ENCODE data around the gene CNOT9.

CNOT9 gene

GRCh38 chr2:218529990-218530389, 38.6 kb upstream of the CNOT9 start:
- no peaks in the 10 kb centered on the region for H3K27me3 ChIP-seq (ENCODE audit: insufficient read depth, low read length, poor library complexity, severe bottlenecking)
- no peaks in the 10 kb centered on the region for H3K79me2 ChIP-seq (ENCODE audit: insufficient read depth, low read length)
- no peak overlapping the region for H2AFZ ChIP-seq (ENCODE audit: low read length)
- H3F3A ChIP-seq (ENCODE audit: low read depth): no peaks in the 10 kb centered on the region
- TF ChIP-seq EZH2phosphoT487 (IDR thresholded peaks at IDR 0.05; ENCODE audit: borderline replicate concordance) (no peak), CTCF (conservative IDR thresholded peaks at IDR 0.05; ENCODE audit: low read length) (no peak)
- H3K4me1 ChIP-seq (ENCODE audit: insufficient read depth, low read length, poor library complexity, severe bottlenecking): no peaks in the 10 kb centered on the region
- H3K36me3 ChIP-seq (ENCODE audit: insufficient read depth, low read length): peaks cover 91% of the 10 kb centered on the region
- H4K20me1 ChIP-seq (ENCODE audit: insufficient read depth, low read length, poor library complexity, severe bottlenecking): no peaks in the 10 kb centered on the region
- no peak overlapping the region for H3K4me2 ChIP-seq (ENCODE audit: low read depth, low read length, poor library complexity, severe bottlenecking)
- H3K9me3 ChIP-seq (ENCODE audit: insufficient read depth, low read depth, low read length): no peaks in the 10 kb centered on the region
- H3K9me2 ChIP-seq (replicated peaks; ENCODE audit: low read depth, low read length): no peaks in the 10 kb centered on the region
- H3K4me3 ChIP-seq (ENCODE audit: low read length, poor library complexity, severe bottlenecking): no peak overlapping the region
- no peak overlapping the region for H3K9ac ChIP-seq (ENCODE audit: low read depth, low read length, poor library complexity, severe bottlenecking)

DNA sequence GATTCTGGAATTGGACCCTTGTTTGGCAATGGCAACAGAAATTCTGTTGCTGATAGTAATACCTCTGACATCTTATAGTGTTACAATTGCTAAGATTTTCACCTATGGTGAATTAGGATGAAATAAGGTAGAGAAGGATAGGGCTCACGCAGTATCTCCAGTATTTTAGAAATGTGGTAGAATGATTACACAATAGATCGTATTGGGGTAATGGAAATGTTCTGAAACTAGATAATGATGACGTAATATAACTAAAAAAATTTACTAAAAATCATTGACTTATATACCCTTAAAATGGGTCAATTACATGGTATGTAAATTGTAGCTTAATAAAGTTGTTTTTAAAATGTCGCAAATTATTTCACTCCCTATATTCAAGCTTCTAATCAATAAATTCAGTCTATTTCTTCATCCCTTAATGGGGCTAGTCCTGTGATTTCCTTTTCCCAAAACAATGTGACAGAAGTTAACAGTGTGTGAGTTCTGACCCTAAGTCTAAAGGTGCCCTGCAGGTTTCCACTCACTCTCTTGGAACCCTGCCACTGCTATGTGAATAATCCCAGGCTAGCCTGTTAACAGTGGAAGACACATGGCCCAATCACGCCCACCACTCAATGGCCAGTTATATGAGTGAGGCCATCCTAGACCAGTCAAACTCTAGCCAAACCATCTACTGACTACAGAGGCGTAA, 31.7 kb upstream of the CNOT9 start:
- Histone ChIP-seq H3K4me2 (ENCODE audit: low read depth, low read length, poor library complexity, severe bottlenecking) (no peak overlapping the region), H3K36me3 (ENCODE audit: insufficient read depth, low read length) (peaks cover 91% of the 10 kb centered on the region; the same call in 1 of the 2 replicates), H3K27me3 (ENCODE audit: insufficient read depth, low read length, poor library complexity, severe bottlenecking) (no peaks in the 10 kb centered on the region), H3K79me2 (ENCODE audit: insufficient read depth, low read length) (no peaks in the 10 kb centered on the region), H3K4me3 (ENCODE audit: low read length, poor library complexity, severe bottlenecking) (no peak overlapping the region), H3F3A (ENCODE audit: low read depth) (no peaks in the 10 kb centered on the region), H3K9ac (ENCODE audit: low read depth, low read length, poor library complexity, severe bottlenecking) (no peak overlapping the region), H3K9me2 (replicated peaks; ENCODE audit: low read depth, low read length) (no peaks in the 10 kb centered on the region), H3K4me1 (ENCODE audit: insufficient read depth, low read length, poor library complexity, severe bottlenecking) (no peaks in the 10 kb centered on the region), H4K20me1 (ENCODE audit: insufficient read depth, low read length, poor library complexity, severe bottlenecking) (no peaks in the 10 kb centered on the region), H3K9me3 (ENCODE audit: insufficient read depth, low read depth, low read length) (no peaks in the 10 kb centered on the region), H2AFZ (ENCODE audit: low read length) (no peak overlapping the region)
- TF ChIP-seq CTCF (conservative IDR thresholded peaks at IDR 0.05; ENCODE audit: low read length) (no peak), EZH2phosphoT487 (IDR thresholded peaks at IDR 0.05; ENCODE audit: borderline replicate concordance) (no peak)

- no peaks in the 10 kb centered on the region for H3K4me1 ChIP-seq (ENCODE audit: insufficient read depth, low read length, poor library complexity, severe bottlenecking)
- H3K27me3 ChIP-seq (ENCODE audit: insufficient read depth, low read length, poor library complexity, severe bottlenecking): no peaks in the 10 kb centered on the region
- H2AFZ ChIP-seq (ENCODE audit: low read length): no peak overlapping the region
- H3K4me2 ChIP-seq (ENCODE audit: low read depth, low read length, poor library complexity, severe bottlenecking): no peak overlapping the region
- H3K79me2 ChIP-seq (ENCODE audit: insufficient read depth, low read length): no peaks in the 10 kb centered on the region
- no peaks in the 10 kb centered on the region for H3K9me2 ChIP-seq (replicated peaks; ENCODE audit: low read depth, low read length)
- no peaks in the 10 kb centered on the region for H4K20me1 ChIP-seq (ENCODE audit: insufficient read depth, low read length, poor library complexity, severe bottlenecking)
- H3F3A ChIP-seq (ENCODE audit: low read depth): no peaks in the 10 kb centered on the region
- H3K4me3 ChIP-seq (ENCODE audit: low read length, poor library complexity, severe bottlenecking): no peak overlapping the region
- H3K9ac ChIP-seq (ENCODE audit: low read depth, low read length, poor library complexity, severe bottlenecking): no peak overlapping the region
- H3K36me3 ChIP-seq (ENCODE audit: insufficient read depth, low read length): peaks cover 90% of the 10 kb centered on the region; the same call in 1 of the 2 replicates
- TF ChIP-seq CTCF (conservative IDR thresholded peaks at IDR 0.05; ENCODE audit: low read length): no peak
- no peak for TF ChIP-seq EZH2phosphoT487 (IDR thresholded peaks at IDR 0.05; ENCODE audit: borderline replicate concordance)
- H3K9me3 ChIP-seq (ENCODE audit: insufficient read depth, low read depth, low read length): no peaks in the 10 kb centered on the region
These were observed 28.6 kb upstream of the CNOT9 start for GRCh38 chr2:218540015-218540414.

Data from Loucy (cell line).